Neural cell (in vitro differentiated cells): ENCODE results near the gene ATP2B1. TPM values are rescaled to one million over a fixed set of nuclear protein-coding genes. Genes with fewer than 3 reads are reported as not detected.

Source experiments
- H2AFZ ChIP-seq: fragments of 200-600, 300-800 bp; sonication (generic), shearing (Covaris generic); 2 replicates; pipeline ENCODE4 v1.6.0; 2014; ENCODE audit warnings: low read depth, mild to moderate bottlenecking, antibody characterized with exemption, low read length, moderate library complexity
- H3F3A ChIP-seq: fragments of 200-600 bp; shearing (Covaris generic); 2 replicates; pipeline ENCODE4 v1.6.1; 2016; ENCODE audit warnings: mild to moderate bottlenecking, moderate library complexity, mixed read lengths, antibody characterized with exemption, low read length; ENCODE audit not compliant: insufficient read depth, poor library complexity, severe bottlenecking
- H3K27ac ChIP-seq: fragments of 200-600, 300-800 bp; sonication (generic), shearing (Covaris generic); 2 replicates; pipeline ENCODE4 v1.5.1; 2014; ENCODE audit warnings: mild to moderate bottlenecking, low read length, moderate library complexity
- H3K27me3 ChIP-seq: fragments of 300-800, 200-600 bp; sonication (generic), shearing (Covaris generic); 2 replicates; pipeline ENCODE4 v1.6.0; 2014; ENCODE audit warnings: mild to moderate bottlenecking, low read depth, low read length, moderate library complexity; ENCODE audit not compliant: insufficient read depth
- H3K36me3 ChIP-seq: fragments of 300-800, 200-600 bp; sonication (generic), shearing (Covaris generic); 2 replicates; pipeline ENCODE4 v1.5.1; 2014; ENCODE audit warnings: mild to moderate bottlenecking, antibody characterized with exemption, low read length, moderate library complexity; ENCODE audit not compliant: insufficient read depth
- H3K4me2 ChIP-seq: fragments of 300-800, 200-600 bp; sonication (generic), shearing (Covaris generic); 2 replicates; pipeline ENCODE4 v1.6.0; 2014; ENCODE audit warnings: mild to moderate bottlenecking, low read length
- H3K4me3 ChIP-seq: fragments of 300-800, 200-600 bp; sonication (generic), shearing (Covaris generic); 2 replicates; pipeline ENCODE4 v1.5.1; 2014; ENCODE audit warnings: mild to moderate bottlenecking, low read length, moderate library complexity
- H3K79me2 ChIP-seq: fragments of 200-600 bp; shearing (Covaris generic); replicated peaks from 2 replicates; pipeline ENCODE4 v1.6.0; 2014; ENCODE audit warnings: mild to moderate bottlenecking, low read length, moderate library complexity; ENCODE audit not compliant: insufficient read depth
- H3K9ac ChIP-seq: fragments of 300-800, 200-600 bp; sonication (generic), shearing (Covaris generic); 2 replicates; pipeline ENCODE4 v1.6.1; 2016; ENCODE audit warnings: mild to moderate bottlenecking, low read length, mixed read lengths
- H3K9me2 ChIP-seq: fragments of 200-600 bp; shearing (Covaris generic); 2 replicates; pipeline ENCODE4 v1.6.1; 2016; ENCODE audit warnings: mild to moderate bottlenecking, low read length, mixed read lengths; ENCODE audit not compliant: insufficient read depth
- H3K9me3 ChIP-seq: fragments of 200-600, 300-800 bp; sonication (generic), shearing (Covaris generic); 2 replicates; pipeline ENCODE4 v1.6.1; 2016; ENCODE audit warnings: mild to moderate bottlenecking, mixed run types, low read length, moderate library complexity, mixed read lengths
- H4K20me1 ChIP-seq: fragments of 200-600 bp; shearing (Covaris generic); 2 replicates; pipeline ENCODE4 v1.6.1; 2016; ENCODE audit warnings: mild to moderate bottlenecking, mixed run types; ENCODE audit not compliant: insufficient read depth
- EP300 ChIP-seq: fragments of 450-650 bp; conservative IDR thresholded peaks from 2 replicates; pipeline ENCODE4 v1.6.1; 2014; ENCODE audit warnings: antibody characterized with exemption, mild to moderate bottlenecking, moderate library complexity; ENCODE audit not compliant: poor library complexity, severe bottlenecking
- EZH2 ChIP-seq: fragments of 200-600, 300-800 bp; shearing (Covaris generic), sonication (generic); IDR thresholded peaks from 2 replicates; pipeline ENCODE4 v1.6.1; 2014; ENCODE audit warnings: antibody characterized with exemption, low read length, borderline replicate concordance, mild to moderate bottlenecking; ENCODE audit not compliant: insufficient read depth, poor library complexity, severe bottlenecking
- MXI1 ChIP-seq: fragments of 450-650 bp; conservative IDR thresholded peaks from 2 replicates; pipeline ENCODE4 v1.6.1; 2014; ENCODE audit warnings: antibody characterized with exemption, mild to moderate bottlenecking; ENCODE audit not compliant: poor library complexity, severe bottlenecking
- POLR2AphosphoS5 ChIP-seq: IDR thresholded peaks from 2 replicates; pipeline ENCODE4 v1.6.1; 2012
- RAD21 ChIP-seq: fragments of 450-650 bp; conservative IDR thresholded peaks from 2 replicates; pipeline ENCODE4 v1.6.1; 2014; ENCODE audit warnings: antibody characterized with exemption, mild to moderate bottlenecking, moderate library complexity
- REST ChIP-seq: IDR thresholded peaks from 2 replicates; pipeline ENCODE4 v1.6.1; 2012; ENCODE audit warnings: borderline replicate concordance
- SMC3 ChIP-seq: fragments of 450-650 bp; conservative IDR thresholded peaks from 2 replicates; pipeline ENCODE4 v1.6.1; 2014; ENCODE audit warnings: antibody characterized with exemption, mild to moderate bottlenecking, moderate library complexity; ENCODE audit not compliant: poor library complexity
- TAF1 ChIP-seq: IDR thresholded peaks from 2 replicates; pipeline ENCODE4 v1.6.1; 2012; ENCODE audit warnings: low read depth
- polyA plus RNA-seq: library from polyadenylated mRNA; depleted of rRNA; stranded (reverse); fragments of >200 nt; gene quantifications from 2 replicates; pipeline ENCODE4 v1.2.3, GENCODE V29; 2014
- TF ChIP-seq, protein P1 (sequence below): fragments of 450-650 bp; IDR thresholded peaks from 2 replicates; pipeline ENCODE4 v1.5.1; 2014; ENCODE audit warnings: antibody characterized with exemption, mild to moderate bottlenecking, moderate library complexity; ENCODE audit not compliant: poor library complexity, severe bottlenecking

Gene ATP2B1
- polyA plus RNA-seq, 1 donor from 2014 or later = 139 TPM

DNA sequence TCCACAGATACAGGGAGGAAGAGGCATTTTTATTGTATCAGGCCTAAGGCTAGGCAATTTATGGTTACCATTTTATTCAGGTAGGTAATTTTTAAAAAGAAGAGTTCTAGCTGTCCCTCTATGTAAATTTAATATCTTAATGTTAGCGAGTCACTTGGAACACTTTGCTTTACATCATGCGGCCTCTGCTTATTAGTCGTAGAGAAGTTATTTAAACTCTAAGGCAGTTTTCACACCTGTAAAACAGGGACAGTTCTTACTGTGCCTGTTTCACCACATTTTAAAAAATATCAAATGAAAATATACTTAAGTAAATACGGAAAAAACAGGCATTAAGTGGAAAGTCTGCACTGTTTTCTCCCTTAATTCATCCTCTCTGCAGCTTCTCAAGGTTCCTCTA lies 111.4 kb downstream of the ATP2B1 start:
- no peak overlapping the region for H3K4me2 ChIP-seq
- no peaks in the 10 kb centered on the region for H4K20me1 ChIP-seq
- H3K4me3 ChIP-seq = no peak overlapping the region
- no peak overlapping the region for H3K9ac ChIP-seq
- H3F3A ChIP-seq = no peaks in the 10 kb centered on the region
- H3K36me3 ChIP-seq = no peaks in the 10 kb centered on the region
- no peak overlapping the region for H2AFZ ChIP-seq
- no peaks in the 10 kb centered on the region for H3K79me2 ChIP-seq
- no peak overlapping the region for H3K27ac ChIP-seq
- no peaks in the 10 kb centered on the region for H3K9me2 ChIP-seq
- H3K27me3 ChIP-seq = no peaks in the 10 kb centered on the region
- TF ChIP-seq POLR2AphosphoS5 (no peak), REST (no peak), MXI1 (no peak), EZH2 (no peak), EP300 (no peak)
- TF ChIP-seq, protein P1, sequence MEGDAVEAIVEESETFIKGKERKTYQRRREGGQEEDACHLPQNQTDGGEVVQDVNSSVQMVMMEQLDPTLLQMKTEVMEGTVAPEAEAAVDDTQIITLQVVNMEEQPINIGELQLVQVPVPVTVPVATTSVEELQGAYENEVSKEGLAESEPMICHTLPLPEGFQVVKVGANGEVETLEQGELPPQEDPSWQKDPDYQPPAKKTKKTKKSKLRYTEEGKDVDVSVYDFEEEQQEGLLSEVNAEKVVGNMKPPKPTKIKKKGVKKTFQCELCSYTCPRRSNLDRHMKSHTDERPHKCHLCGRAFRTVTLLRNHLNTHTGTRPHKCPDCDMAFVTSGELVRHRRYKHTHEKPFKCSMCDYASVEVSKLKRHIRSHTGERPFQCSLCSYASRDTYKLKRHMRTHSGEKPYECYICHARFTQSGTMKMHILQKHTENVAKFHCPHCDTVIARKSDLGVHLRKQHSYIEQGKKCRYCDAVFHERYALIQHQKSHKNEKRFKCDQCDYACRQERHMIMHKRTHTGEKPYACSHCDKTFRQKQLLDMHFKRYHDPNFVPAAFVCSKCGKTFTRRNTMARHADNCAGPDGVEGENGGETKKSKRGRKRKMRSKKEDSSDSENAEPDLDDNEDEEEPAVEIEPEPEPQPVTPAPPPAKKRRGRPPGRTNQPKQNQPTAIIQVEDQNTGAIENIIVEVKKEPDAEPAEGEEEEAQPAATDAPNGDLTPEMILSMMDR = no peak
- no peaks in the 10 kb centered on the region for H3K9me3 ChIP-seq

DNA sequence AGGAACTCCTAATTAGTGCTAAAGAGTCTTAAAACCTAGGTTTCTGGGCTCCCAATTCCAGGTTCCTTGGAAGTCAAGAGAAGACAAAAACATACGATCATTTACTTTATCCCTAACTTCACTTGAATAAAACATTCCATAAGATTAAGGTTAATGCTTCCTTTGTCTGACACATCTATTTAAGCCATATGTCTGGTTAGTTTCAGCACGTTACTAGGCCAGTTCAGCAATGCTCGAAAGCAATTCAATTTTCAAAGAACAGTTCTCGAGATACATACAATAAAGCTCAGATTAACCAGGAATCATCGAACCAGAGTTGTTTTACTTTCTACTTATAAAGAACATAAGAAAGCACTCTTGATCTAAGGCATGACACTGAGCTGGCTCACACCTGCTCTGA lies 114.8 kb downstream of the ATP2B1 start:
- TF ChIP-seq MXI1 = no peak
- no peak for TF ChIP-seq POLR2AphosphoS5
- TF ChIP-seq SMC3 = no peak
- TF ChIP-seq EP300 = no peak
- no peak for TF ChIP-seq RAD21
- no peak for TF ChIP-seq REST
- TF ChIP-seq TAF1 = no peak
- TF ChIP-seq EZH2 = no peak
- TF ChIP-seq, protein P1 = no peak
- Histone ChIP-seq H3K4me2 (no peak overlapping the region), H3K36me3 (no peaks in the 10 kb centered on the region), H3K27ac (no peak overlapping the region), H3F3A (no peaks in the 10 kb centered on the region), H4K20me1 (no peaks in the 10 kb centered on the region), H3K4me3 (no peak overlapping the region), H3K27me3 (no peaks in the 10 kb centered on the region), H3K79me2 (no peaks in the 10 kb centered on the region), H2AFZ (no peak overlapping the region), H3K9me3 (no peaks in the 10 kb centered on the region), H3K9ac (no peak overlapping the region), H3K9me2 (no peaks in the 10 kb centered on the region)
